Ovary (tissue), 9 donors: ENCODE results near the gene SCN2A. TPM values are rescaled to one million over a fixed set of nuclear protein-coding genes. Genes with fewer than 3 reads are reported as not detected.

Source experiments
- DNase-seq, 5 donors: peaks; one replicate each; pipeline ENCODE4 v3.0.0-alpha.2; 2019 to 2020
- H3K27ac ChIP-seq, 2 donors: fragments of 200-600 bp; one replicate each; pipeline versions ENCODE4 v1.5.1 to v1.8.0; 2019 to 2022
- H3K27me3 ChIP-seq: fragments of 200-600 bp; one replicate; pipeline ENCODE4 v1.8.0; 2022
- H3K36me3 ChIP-seq: fragments of 200-600 bp; sonication (generic); one replicate; pipeline ENCODE4 v1.5.1; 2019
- H3K4me1 ChIP-seq: one replicate; pipeline ENCODE4 v1.8.1; 2013; ENCODE audit warnings: mild to moderate bottlenecking, moderate library complexity; ENCODE audit not compliant: insufficient read depth
- H3K4me3 ChIP-seq: fragments of 200-600 bp; sonication (generic); one replicate; pipeline ENCODE4 v1.5.1; 2017
- H3K9me3 ChIP-seq, 2 donors: fragments of 200-600 bp in 1 of 2; sonication (generic) in 1 of 2; one replicate each; pipeline versions ENCODE4 v1.5.1 to v1.8.1; 2013 to 2019; ENCODE audit warnings: mild to moderate bottlenecking in 1 of 2, moderate library complexity in 1 of 2
- CTCF ChIP-seq, 3 donors: fragments of 450-650 bp in 2 of 3; fragments of 200-600 bp in 1 of 3; IDR thresholded peaks; one replicate each; pipeline versions ENCODE4 v1.5.1 to v1.8.0; 2016 to 2022; ENCODE audit warnings: antibody characterized with exemption in 3 of 3, mild to moderate bottlenecking in 1 of 3
- EP300 ChIP-seq: sonication (generic); formaldehyde crosslinking; IDR thresholded peaks from one replicate; pipeline ENCODE4 v1.6.1; 2017; ENCODE audit warnings: antibody characterized with exemption
- POLR2A ChIP-seq: fragments of 450-650 bp; IDR thresholded peaks from one replicate; pipeline ENCODE4 v1.6.1; 2017; ENCODE audit warnings: antibody characterized with exemption, mild to moderate bottlenecking, moderate library complexity
- WGBS, 3 donors: extraction: QIAGEN DNeasy Blood & Tissue Kit in 1 of 3; methylation state at CpG; one replicate each; pipeline versions ENCODE4 v1.1.5 to v1.1.7; 2013 to 2017; 5-methylcytosine and 5-hydroxymethylcytosine counted together
- intact Hi-C, 4 donors: fragments of 100-400 bp; cut with DNase I; formaldehyde crosslinking; loops; one replicate each; pipeline versions ENCODE4 v1.11.0 to v1.15.1; 2022 to 2023
- polyA plus RNA-seq, 2 donors: library from polyadenylated mRNA; stranded (reverse); fragments of 200-250 nt in 1 of 2; fragments of 350-450 nt in 1 of 2; fragmentation: Illumina TruSeq in 1 of 2; extraction: RNeasy Lipid Tissue Mini Kit (QIAGEN cat#74804) in 1 of 2; gene quantifications; one replicate each; pipeline ENCODE4 v1.2.3, GENCODE V29; 2013 to 2014
- total RNA-seq, 7 donors: library from RNA; depleted of rRNA in 2 of 7; stranded (reverse); fragments of >200 nt in 2 of 7; fragmentation: NEBNext Ultra II Directional in 3 of 7; extraction: Animal tissue kit (Norgen Biotek cat#: 25700) in 3 of 7; gene quantifications; one replicate each; pipeline versions ENCODE4 v1.1.0 to v1.2.4, GENCODE V29; 2016 to 2023
- donor health status: DM: no; HTN: no; CAD: no; lungs with moderate emphysema.
- donor health status: DM: no; HTN: no; CAD: no.
- donor health status: Bipolar disorder and iron deficiency.
- donor health status: DM: yes; HTN: yes; CAD: no.
- donor health status: DM: no; HTN: no; CAD: no.
- donor health status: DM: yes; HTN: yes; CAD: no.

The SCN2A gene
- total and polyA plus RNA-seq, 9 donors, result 0.15 to 1.4 (median 0.61) TPM

- no peak overlapping the region for H3K4me3 ChIP-seq
- intact Hi-C loops, result no loop called here
- no peaks in the 10 kb centered on the region for H3K27me3 ChIP-seq
- no peak overlapping the region for H3K27ac ChIP-seq
- no peaks in the 10 kb centered on the region for H3K4me1 ChIP-seq
- no peaks in the 10 kb centered on the region for H3K36me3 ChIP-seq
- WGBS, 3 donors, result 75 to 85% (median 76%) methylated on average over 4 of the region's 4 CpGs
- no peaks in the 10 kb centered on the region for H3K9me3 ChIP-seq
- no peak for DNase-seq
- TF ChIP-seq POLR2A (no peak), EP300 (no peak), CTCF (IDR thresholded peaks at IDR 0.05) (no peak)
These were observed 42.2 kb downstream of the SCN2A start for GRCh38 chr2:165281387-165281786.

- H3K36me3 ChIP-seq, result no peaks in the 10 kb centered on the region
- no peak for DNase-seq
- intact Hi-C loops, result no loop called here
- no peak overlapping the region for H3K27ac ChIP-seq
- H3K9me3 ChIP-seq, result no peaks in the 10 kb centered on the region
- WGBS, 3 donors, result 91 to 94% (median 94%) methylated on average over 1 of the region's 1 CpG
- H3K4me3 ChIP-seq, result no peak overlapping the region
- H3K4me1 ChIP-seq, result no peaks in the 10 kb centered on the region
- TF ChIP-seq CTCF (IDR thresholded peaks at IDR 0.05), result no peak
- no peak for TF ChIP-seq EP300
- no peak for TF ChIP-seq POLR2A
- H3K27me3 ChIP-seq, result no peaks in the 10 kb centered on the region
These were observed 44.1 kb downstream of the SCN2A start for GRCh38 chr2:165283342-165283741.

GRCh38 chr2:165287094-165287778 lies 48.0 kb downstream of the SCN2A start:
- H3K9me3 ChIP-seq, result no peaks in the 10 kb centered on the region
- WGBS, 3 donors, result 66 to 72% (median 70%) methylated on average over 3 of the region's 3 CpGs
- intact Hi-C loops, result no loop called here
- no peak overlapping the region for H3K27ac ChIP-seq
- H3K27me3 ChIP-seq, result no peaks in the 10 kb centered on the region
- H3K4me3 ChIP-seq, result no peak overlapping the region
- no peak for TF ChIP-seq EP300
- no peak for TF ChIP-seq CTCF (IDR thresholded peaks at IDR 0.05)
- no peak for TF ChIP-seq POLR2A
- no peaks in the 10 kb centered on the region for H3K36me3 ChIP-seq
- H3K4me1 ChIP-seq, result no peaks in the 10 kb centered on the region
- no peak for DNase-seq

GRCh38 chr2:165289069-165289468 lies 49.9 kb downstream of the SCN2A start:
- Histone ChIP-seq H3K4me3 (no peak overlapping the region), H3K9me3 (no peaks in the 10 kb centered on the region), H3K4me1 (no peaks in the 10 kb centered on the region), H3K27ac (no peak overlapping the region), H3K36me3 (no peaks in the 10 kb centered on the region), H3K27me3 (no peaks in the 10 kb centered on the region)
- DNase-seq, result no peak
- TF ChIP-seq POLR2A, result no peak
- no peak for TF ChIP-seq EP300
- no peak for TF ChIP-seq CTCF (IDR thresholded peaks at IDR 0.05)
- WGBS, 3 donors, result 89 to 91% (median 90%) methylated on average over 2 of the region's 2 CpGs
- intact Hi-C loops, result no loop called here
